Ovary (tissue), 9 donors: ENCODE results near the gene OR2J2. TPM values are rescaled to one million over a fixed set of nuclear protein-coding genes. Genes with fewer than 3 reads are reported as not detected.
"Not testable (repeated sequence)": the region's sequence is repeated elsewhere in the genome, so short reads cannot be mapped to it uniquely, and the experiment has no call there.

Experiments
- DNase-seq, 5 donors: peaks; one replicate each; pipeline ENCODE4 v3.0.0-alpha.2; 2019 to 2020
- H3K27ac ChIP-seq, 2 donors: fragments of 200-600 bp; one replicate each; pipeline versions ENCODE4 v1.5.1 to v1.8.0; 2019 to 2022
- H3K27me3 ChIP-seq: fragments of 200-600 bp; one replicate; pipeline ENCODE4 v1.8.0; 2022
- H3K36me3 ChIP-seq: fragments of 200-600 bp; sonication (generic); one replicate; pipeline ENCODE4 v1.5.1; 2019
- H3K4me1 ChIP-seq: one replicate; pipeline ENCODE4 v1.8.1; 2013; ENCODE audit warnings: mild to moderate bottlenecking, moderate library complexity; ENCODE audit not compliant: insufficient read depth
- H3K4me3 ChIP-seq: fragments of 200-600 bp; sonication (generic); one replicate; pipeline ENCODE4 v1.5.1; 2017
- H3K9me3 ChIP-seq, 2 donors: fragments of 200-600 bp in 1 of 2; sonication (generic) in 1 of 2; one replicate each; pipeline versions ENCODE4 v1.5.1 to v1.8.1; 2013 to 2019; ENCODE audit warnings: mild to moderate bottlenecking in 1 of 2, moderate library complexity in 1 of 2
- CTCF ChIP-seq, 3 donors: fragments of 450-650 bp in 2 of 3; fragments of 200-600 bp in 1 of 3; IDR thresholded peaks; one replicate each; pipeline versions ENCODE4 v1.5.1 to v1.8.0; 2016 to 2022; ENCODE audit warnings: antibody characterized with exemption in 3 of 3, mild to moderate bottlenecking in 1 of 3
- EP300 ChIP-seq: sonication (generic); formaldehyde crosslinking; IDR thresholded peaks from one replicate; pipeline ENCODE4 v1.6.1; 2017; ENCODE audit warnings: antibody characterized with exemption
- POLR2A ChIP-seq: fragments of 450-650 bp; IDR thresholded peaks from one replicate; pipeline ENCODE4 v1.6.1; 2017; ENCODE audit warnings: antibody characterized with exemption, mild to moderate bottlenecking, moderate library complexity
- WGBS, 3 donors: extraction: QIAGEN DNeasy Blood & Tissue Kit in 1 of 3; methylation state at CpG; one replicate each; pipeline versions ENCODE4 v1.1.5 to v1.1.7; 2013 to 2017; 5-methylcytosine and 5-hydroxymethylcytosine counted together
- intact Hi-C, 4 donors: fragments of 100-400 bp; cut with DNase I; formaldehyde crosslinking; loops; one replicate each; pipeline versions ENCODE4 v1.11.0 to v1.15.1; 2022 to 2023
- polyA plus RNA-seq, 2 donors: library from polyadenylated mRNA; stranded (reverse); fragments of 200-250 nt in 1 of 2; fragments of 350-450 nt in 1 of 2; fragmentation: Illumina TruSeq in 1 of 2; extraction: RNeasy Lipid Tissue Mini Kit (QIAGEN cat#74804) in 1 of 2; gene quantifications; one replicate each; pipeline ENCODE4 v1.2.3, GENCODE V29; 2013 to 2014
- total RNA-seq, 7 donors: library from RNA; depleted of rRNA in 2 of 7; stranded (reverse); fragments of >200 nt in 2 of 7; fragmentation: NEBNext Ultra II Directional in 3 of 7; extraction: Animal tissue kit (Norgen Biotek cat#: 25700) in 3 of 7; gene quantifications; one replicate each; pipeline versions ENCODE4 v1.1.0 to v1.2.4, GENCODE V29; 2016 to 2023
- donor health status: DM: no; HTN: no; CAD: no; lungs with moderate emphysema.
- donor health status: DM: no; HTN: no; CAD: no.
- donor health status: Bipolar disorder and iron deficiency.
- donor health status: DM: yes; HTN: yes; CAD: no.
- donor health status: DM: no; HTN: no; CAD: no.
- donor health status: DM: yes; HTN: yes; CAD: no.

Gene OR2J2
- total and polyA plus RNA-seq, 9 donors: 0.15 to 0.23 TPM; not detected in 7

- no peaks in the 10 kb centered on the region for H3K9me3 ChIP-seq
- H3K27me3 ChIP-seq: no peaks in the 10 kb centered on the region
- WGBS, 3 donors: 69 to 85% (median 76%) methylated on average over 1 of the region's 1 CpG
- no peak overlapping the region for H3K4me3 ChIP-seq
- no peak for TF ChIP-seq POLR2A
- no peak for TF ChIP-seq EP300
- no peaks in the 10 kb centered on the region for H3K4me1 ChIP-seq
- H3K36me3 ChIP-seq: no peaks in the 10 kb centered on the region
- no peak for DNase-seq
- intact Hi-C loops: no loop called here
- no peak overlapping the region for H3K27ac ChIP-seq
These were observed 17.6 kb upstream of the OR2J2 start for GRCh38 chr6:29153083-29153482.

- intact Hi-C loops, DNase-seq, H3K4me1 ChIP-seq, H3K36me3 ChIP-seq, H3K4me3 ChIP-seq, H3K27ac ChIP-seq, H3K27me3 ChIP-seq, H3K9me3 ChIP-seq: not testable (repeated sequence)
- 39 to 51% (median 50%) methylated on average over 1 of the region's 1 CpG for WGBS, 3 donors
These were observed 15.5 kb upstream of the OR2J2 start for GRCh38 chr6:29155182-29155581.

GRCh38 chr6:29159922-29160321 is 10.8 kb upstream of the OR2J2 start:
- H3K27ac ChIP-seq, H3K36me3 ChIP-seq, H3K27me3 ChIP-seq, DNase-seq, H3K4me1 ChIP-seq, H3K9me3 ChIP-seq, H3K4me3 ChIP-seq, intact Hi-C loops: not testable (repeated sequence)
- 90 to 93% (median 92%) methylated on average over 15 to 24 of the region's 29 CpGs for WGBS, 3 donors

GRCh38 chr6:29165571-29165970 is 5.1 kb upstream of the OR2J2 start:
- H3K27ac ChIP-seq, H3K27me3 ChIP-seq, H3K4me1 ChIP-seq, H3K4me3 ChIP-seq, H3K9me3 ChIP-seq, DNase-seq, H3K36me3 ChIP-seq, intact Hi-C loops: not testable (repeated sequence)
- WGBS, 3 donors: 92 to 94% (median 93%) methylated on average over 15 to 26 of the region's 28 CpGs

GRCh38 chr6:29171736-29172135 is 1.0 kb downstream of the OR2J2 start:
- TF ChIP-seq POLR2A: no peak
- TF ChIP-seq CTCF (IDR thresholded peaks at IDR 0.05): no peak
- no peak for TF ChIP-seq EP300
- intact Hi-C loops: no loop called here
- Histone ChIP-seq H3K27ac (no peak overlapping the region), H3K9me3 (no peaks in the 10 kb centered on the region), H3K4me1 (no peaks in the 10 kb centered on the region), H3K27me3 (no peaks in the 10 kb centered on the region), H3K36me3 (no peaks in the 10 kb centered on the region), H3K4me3 (no peak overlapping the region)
- no peak for DNase-seq
- 53 to 68% (median 66%) methylated on average over 1 of the region's 1 CpG for WGBS, 3 donors

- no peak for DNase-seq
- no peaks in the 10 kb centered on the region for H3K4me1 ChIP-seq
- intact Hi-C loops: no loop called here
- no peaks in the 10 kb centered on the region for H3K36me3 ChIP-seq
- no peak overlapping the region for H3K4me3 ChIP-seq
- H3K27me3 ChIP-seq: no peaks in the 10 kb centered on the region
- 87 to 98% (median 89%) methylated on average over 1 of the region's 1 CpG for WGBS, 3 donors
- no peak overlapping the region for H3K27ac ChIP-seq
- no peaks in the 10 kb centered on the region for H3K9me3 ChIP-seq
- no peak for TF ChIP-seq CTCF (IDR thresholded peaks at IDR 0.05)
- no peak for TF ChIP-seq POLR2A
- TF ChIP-seq EP300: no peak
These were observed 12.9 kb downstream of the OR2J2 start for GRCh38 chr6:29183594-29183993.

- DNase-seq, H3K4me3 ChIP-seq, H3K27me3 ChIP-seq, intact Hi-C loops, H3K27ac ChIP-seq, H3K4me1 ChIP-seq, H3K36me3 ChIP-seq, H3K9me3 ChIP-seq: not testable (repeated sequence)
- WGBS, 3 donors: 34 to 47% (median 38%) methylated on average over 1 of the region's 1 CpG
These were observed 18.0 kb downstream of the OR2J2 start for GRCh38 chr6:29188659-29189058.
